HG03135 (cell line): Measurements from ENCODE around the gene PPP1R15B.

ENCODE experiments used
- ATAC-seq: cut with Tn5 transposase; IDR thresholded peaks from one replicate; pipeline ENCODE4 v1.9.1; 2021; ENCODE audit warnings: mild to moderate bottlenecking, moderate library complexity; ENCODE audit not compliant: unreplicated experiment

The PPP1R15B gene

GRCh38 chr1:204368996-204369726 is 42.5 kb downstream of the PPP1R15B start:
- no peak for ATAC-seq

DNA sequence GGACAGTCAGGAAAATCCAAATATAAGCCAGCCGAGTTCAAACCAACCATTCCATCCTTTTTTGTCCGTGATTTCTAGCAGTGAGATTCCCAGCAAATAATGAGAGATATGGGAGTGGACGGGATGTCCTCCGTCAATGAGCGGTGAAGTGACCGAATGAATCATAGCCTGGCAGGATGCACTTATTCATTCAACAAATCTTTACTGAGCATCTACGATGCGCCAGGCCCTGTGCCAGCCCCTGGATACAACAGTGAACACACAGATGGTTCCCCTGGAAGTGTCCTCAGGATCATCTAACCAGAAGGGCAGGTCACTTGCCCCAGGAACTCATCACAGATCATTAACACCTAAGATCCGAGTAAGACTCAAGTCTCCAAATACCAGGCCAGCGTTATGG is 43.7 kb downstream of the PPP1R15B start:
- no peak for ATAC-seq

DNA sequence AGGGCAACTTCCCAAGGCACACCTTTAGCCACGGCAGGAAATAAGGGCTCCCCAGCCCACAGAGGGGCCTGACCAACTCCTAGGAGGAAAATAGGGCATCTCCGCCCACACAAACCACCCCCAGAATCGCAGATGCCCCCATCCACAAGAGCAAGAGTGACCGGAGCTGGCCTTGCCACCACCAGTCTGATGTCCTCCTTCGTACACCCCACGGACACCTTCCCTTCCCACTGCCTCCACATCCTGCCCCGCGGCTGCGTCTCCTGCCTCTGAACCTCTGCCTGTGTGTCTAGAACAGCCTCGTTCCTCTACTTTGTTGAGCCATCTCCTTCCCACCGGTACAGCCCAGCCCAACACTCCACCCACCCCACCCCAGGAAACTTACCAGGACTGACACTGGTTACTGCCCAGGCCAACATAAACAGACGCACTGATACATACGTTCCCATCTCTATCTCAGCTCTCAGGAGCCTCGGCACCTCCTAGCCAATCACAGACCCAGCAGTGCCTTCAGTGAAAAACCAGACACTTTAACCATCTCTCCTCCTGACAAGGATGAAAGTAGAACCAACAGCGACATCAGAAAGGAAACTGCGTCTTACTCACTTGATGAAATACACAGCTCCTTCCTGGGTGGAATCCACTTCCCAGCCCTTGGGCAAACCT is 44.3 kb downstream of the PPP1R15B start:
- ATAC-seq, result no peak

DNA sequence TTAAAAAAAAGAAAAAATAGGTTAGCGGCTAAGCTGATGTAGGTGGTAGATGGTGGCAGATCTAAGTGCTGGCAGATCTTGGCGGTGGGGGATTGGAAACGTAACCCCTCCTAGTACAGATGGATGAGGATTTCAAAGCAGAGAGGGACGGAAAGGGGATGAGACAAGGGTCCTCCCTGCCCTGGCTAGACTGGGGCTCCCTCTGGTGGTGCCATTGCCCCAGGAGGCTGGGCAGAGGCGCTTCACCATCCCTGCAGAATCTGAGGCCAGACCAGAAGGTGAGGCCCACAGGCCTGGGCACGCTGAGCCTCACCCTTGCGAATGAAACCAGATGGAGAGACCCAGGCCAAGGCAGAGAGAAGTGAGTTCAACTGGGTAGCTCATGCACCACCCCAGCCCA is 44.9 kb downstream of the PPP1R15B start:
- no peak for ATAC-seq

DNA sequence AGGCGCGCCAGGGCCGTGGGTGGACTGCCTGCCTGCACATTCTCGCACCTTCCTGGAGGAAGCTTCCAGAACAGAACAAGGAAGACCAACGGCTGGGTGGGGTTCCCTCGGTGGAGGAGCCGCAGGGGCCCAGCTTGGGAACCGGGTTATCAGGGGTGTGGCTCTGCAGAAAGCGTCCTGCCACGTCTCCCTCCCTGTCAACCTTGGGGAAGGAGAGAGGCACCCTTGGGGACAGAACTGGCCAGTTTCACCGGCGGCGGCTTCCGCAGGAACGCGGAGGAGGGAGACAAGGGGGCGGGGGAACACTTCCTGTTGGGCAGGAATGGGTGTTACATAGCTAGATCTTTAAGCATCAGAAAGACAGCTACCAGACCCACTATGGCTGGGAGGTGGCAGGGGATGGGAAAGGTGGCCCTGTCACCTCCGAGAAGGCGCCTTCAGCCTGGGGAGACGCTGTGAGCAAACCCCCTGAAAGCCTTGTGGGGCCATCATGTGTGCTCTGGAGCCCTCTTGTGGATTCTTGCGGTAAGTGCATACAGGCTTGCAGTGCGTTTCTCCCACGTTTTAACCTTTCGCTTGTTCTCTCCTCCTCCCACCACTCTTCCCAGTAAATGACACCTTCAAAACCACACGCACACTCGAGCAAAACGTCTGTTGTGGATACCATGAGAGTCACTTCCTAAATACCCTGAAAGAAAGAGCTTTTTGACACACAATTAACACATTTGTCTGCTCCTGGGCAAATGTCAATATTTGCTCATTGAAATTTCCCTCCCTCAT is 48.1 kb downstream of the PPP1R15B start:
- ATAC-seq, result peak; percentile 67

- no peak for ATAC-seq
Measured at GRCh38 chr1:204362984-204363334, 48.7 kb downstream of the PPP1R15B start.

GRCh38 chr1:204361781-204362180 is 49.8 kb downstream of the PPP1R15B start:
- no peak for ATAC-seq

GRCh38 chr1:204361341-204361771 is 50.3 kb downstream of the PPP1R15B start:
- no peak for ATAC-seq

- no peak for ATAC-seq
Measured at GRCh38 chr1:204360314-204360713, 51.3 kb downstream of the PPP1R15B start.

- ATAC-seq, result no peak
Measured at GRCh38 chr1:204359474-204360255, 52.0 kb downstream of the PPP1R15B start, which contains the start of gene PLEKHA6. Gene PLEKHA6, minus strand, starts transcription at chr1:204359929. Its CDS starts 86,202 bp downstream, at chr1:204273727.

DNA sequence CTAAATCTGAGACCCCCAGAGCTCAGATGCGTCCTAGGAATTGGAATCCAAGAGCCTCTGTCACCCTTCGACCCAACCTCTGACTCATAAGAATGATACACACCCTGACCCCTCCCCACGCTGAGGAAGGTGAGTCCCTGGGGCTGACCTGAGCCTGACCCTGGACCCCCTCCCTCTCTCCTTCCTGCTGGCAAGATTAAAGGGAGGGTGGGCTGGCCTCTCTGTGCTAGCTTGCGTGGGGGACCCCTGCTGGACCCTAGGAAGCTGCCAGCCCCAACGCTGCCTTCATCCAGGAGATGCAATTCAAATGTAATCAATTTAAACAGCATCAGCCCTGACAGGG is 52.5 kb downstream of the PPP1R15B start:
- ATAC-seq, result no peak

- ATAC-seq, result no peak
Measured at GRCh38 chr1:204358605-204359004, 53.0 kb downstream of the PPP1R15B start.

DNA sequence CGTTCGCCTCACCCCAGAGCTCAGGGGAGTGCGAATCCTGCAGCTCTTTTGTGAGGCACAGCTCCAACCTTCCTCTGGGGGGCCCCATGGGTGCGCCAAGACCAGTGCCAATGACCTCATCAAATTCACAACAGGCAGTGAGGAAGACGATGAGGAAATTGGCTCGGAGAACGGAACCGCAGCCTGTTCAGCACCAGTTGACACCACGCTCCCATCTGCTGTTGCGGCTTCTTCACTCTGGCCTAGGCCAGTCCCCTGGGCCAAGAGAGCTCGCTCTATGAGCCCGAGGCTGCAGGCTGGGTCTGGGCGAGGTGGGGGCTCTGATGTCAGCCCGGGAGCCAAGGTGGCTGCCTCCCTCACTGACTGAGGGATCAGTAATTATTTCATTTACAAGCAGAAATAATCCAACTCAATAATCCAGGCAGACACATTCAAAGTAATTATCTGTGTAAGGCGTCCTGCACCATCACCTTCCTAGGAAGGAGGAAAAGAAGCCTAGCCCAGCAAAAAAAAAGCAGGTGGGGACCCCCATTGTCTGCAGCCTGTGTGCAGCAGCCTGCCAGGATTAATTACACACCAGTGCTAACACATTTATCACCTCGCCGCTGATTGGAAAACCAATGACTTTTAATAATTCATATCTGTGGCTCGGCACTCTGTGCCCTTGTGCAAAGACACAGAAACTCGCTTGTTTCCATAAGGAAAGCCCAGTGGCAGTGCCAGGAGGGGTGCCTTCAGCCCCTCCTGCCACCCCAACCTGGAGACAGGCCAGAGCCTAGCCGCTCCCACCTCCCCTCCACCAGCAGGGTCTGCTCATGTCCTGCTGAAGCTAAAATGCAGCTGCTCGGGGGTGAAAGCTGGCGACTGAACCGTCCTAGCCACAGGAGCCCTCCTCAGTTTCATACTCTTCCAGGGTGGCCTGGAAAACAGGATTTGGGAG is 53.8 kb downstream of the PPP1R15B start:
- no peak for ATAC-seq

DNA sequence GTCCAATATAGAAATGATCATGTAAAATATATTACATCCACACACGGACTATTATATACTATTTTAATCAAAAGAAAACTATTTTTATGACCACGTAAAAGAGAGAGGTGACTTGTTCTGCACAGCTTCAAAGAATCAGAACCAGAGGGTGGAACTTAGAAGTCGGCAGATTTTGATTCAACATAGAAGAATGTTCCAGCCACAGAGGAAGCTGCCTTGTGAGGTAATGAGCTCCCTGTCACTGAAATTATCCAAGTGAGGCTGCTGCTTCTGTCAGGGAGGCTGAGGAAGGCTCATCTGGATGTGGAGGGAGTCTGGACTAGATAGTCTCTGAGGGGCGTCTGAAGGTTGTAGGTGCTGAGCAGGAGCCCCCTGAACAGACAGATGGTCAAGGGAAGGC is 54.6 kb downstream of the PPP1R15B start:
- no peak for ATAC-seq

GRCh38 chr1:204355913-204356312 is 55.7 kb downstream of the PPP1R15B start:
- ATAC-seq, result no peak

DNA sequence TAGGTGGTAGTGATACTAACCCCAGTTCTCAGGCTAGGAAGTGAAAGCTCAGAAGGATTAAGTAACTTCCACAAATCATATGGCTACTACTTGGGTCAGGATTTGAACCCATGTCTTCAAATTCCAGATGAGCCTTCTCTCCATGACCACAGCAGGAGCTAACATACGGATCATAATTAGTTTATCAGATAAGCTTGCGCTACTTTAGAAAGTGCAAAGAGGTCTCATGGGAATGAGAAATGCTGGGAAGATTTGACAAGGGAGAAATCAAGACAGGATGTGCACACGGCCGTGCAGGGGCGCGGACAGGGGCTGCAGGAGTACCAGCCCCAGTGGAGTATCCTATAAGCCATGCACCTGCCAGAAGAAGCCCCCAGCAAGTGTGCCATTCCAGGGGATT is 57.0 kb downstream of the PPP1R15B start:
- no peak for ATAC-seq
